Measurements from ENCODE around the gene TLE6. TPM values are rescaled to one million over a fixed set of nuclear protein-coding genes. Genes with fewer than 3 reads are reported as not detected.
A peak's percentile ranks its signal among the peaks of the same experiment; 100 is the strongest.
"Not testable (repeated sequence)": the region's sequence is repeated elsewhere in the genome, so short reads cannot be mapped to it uniquely, and the experiment has no call there.

TLE6 gene
- total and polyA plus RNA-seq, 2 donors, result 1.4 to 4.9 TPM

GRCh38 chr19:3035542-3036118, 58.3 kb downstream of the TLE6 start:
- peak; percentile 95 to 99 (median 98) for DNase-seq (ENCODE audit: low read depth in 6 of 9, low spot score in 9 of 9)
- peak overlapping the region; percentile 54 to 63 for H3K4me3 ChIP-seq (ENCODE audit: low read length in 2 of 2)

DNA sequence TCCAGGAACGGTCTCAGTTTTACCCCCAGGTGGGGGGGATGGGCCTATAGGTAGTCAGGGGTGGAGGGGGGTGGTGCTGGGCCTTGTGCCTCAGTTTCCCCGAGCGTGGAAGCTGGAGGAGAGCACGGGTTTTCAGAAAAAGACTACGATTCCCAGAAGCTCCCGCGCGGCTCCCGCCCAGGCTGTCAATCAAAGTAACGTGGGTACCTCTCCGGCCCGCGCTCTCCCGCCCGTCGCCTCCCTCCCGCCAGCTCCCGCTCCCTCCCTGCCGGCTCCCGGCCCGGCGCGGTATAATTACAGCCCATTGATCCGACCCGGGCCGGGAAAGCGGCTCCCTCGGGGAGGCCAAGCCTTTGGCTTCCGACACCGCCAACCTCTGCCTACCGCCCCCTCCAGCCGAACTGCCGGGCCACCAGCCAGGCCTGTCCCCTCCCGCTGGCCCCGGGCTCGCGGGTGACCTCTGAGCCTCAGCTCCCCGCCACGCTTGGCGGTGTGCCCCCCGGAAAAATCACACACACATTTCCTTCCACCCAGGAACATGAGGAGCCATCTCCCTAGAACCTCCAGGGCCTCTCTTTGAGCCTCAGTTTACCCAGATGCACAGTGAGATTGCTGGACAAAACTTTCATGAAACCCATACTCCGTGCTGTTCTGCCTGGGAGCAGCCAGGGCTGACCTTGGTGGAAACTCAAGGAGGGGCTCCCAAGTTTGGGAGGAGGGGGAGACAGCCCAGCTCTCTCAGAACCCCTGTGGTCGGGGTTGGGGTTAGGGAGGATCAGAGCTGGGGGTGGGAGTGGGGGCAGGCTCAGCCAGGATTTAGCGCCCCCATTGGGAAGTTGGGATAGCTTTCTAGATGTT, 59.0 kb downstream of the TLE6 start:
- Histone ChIP-seq H3K4me1 (ENCODE audit: control insufficient read depth in 2 of 2, insufficient read depth in 2 of 2, low read length in 2 of 2) (peaks cover 17 to 29% of the 10 kb centered on the region in 2 donors), H3K9me3 (ENCODE audit: control insufficient read depth in 2 of 2, insufficient read depth in 1 of 2, low read length in 1 of 2) (peaks cover 0 to 11% of the 10 kb centered on the region in 2 donors), H3K4me3 (ENCODE audit: low read length in 2 of 2) (peak overlapping the region; percentile 54 to 63), H3K36me3 (ENCODE audit: control insufficient read depth in 2 of 2, insufficient read depth in 2 of 2, low read length in 1 of 2) (no peaks in the 10 kb centered on the region), H3K27ac (ENCODE audit: low read depth in 1 of 2, low read length in 1 of 2) (peak overlapping the region; percentile 90 to 93), H3K27me3 (ENCODE audit: control insufficient read depth in 2 of 2, insufficient read depth in 1 of 2, low read length in 1 of 2) (peaks cover 0 to 42% of the 10 kb centered on the region in 2 donors)
- peak; percentile 68 to 92 (median 83) for DNase-seq (ENCODE audit: low read depth in 6 of 9, low spot score in 9 of 9)
- WGBS, result 2% methylated on average over 44 of the region's 44 CpGs

More at GRCh38 chr19:3035542-3036118, 58.3 kb downstream of the TLE6 start:
- under 1% methylated on average over 29 of the region's 29 CpGs for WGBS
- H3K36me3 ChIP-seq (ENCODE audit: control insufficient read depth in 2 of 2, insufficient read depth in 2 of 2, low read length in 1 of 2), result no peaks in the 10 kb centered on the region
- H3K9me3 ChIP-seq (ENCODE audit: control insufficient read depth in 2 of 2, insufficient read depth in 1 of 2, low read length in 1 of 2), result peaks cover 0 to 11% of the 10 kb centered on the region in 2 donors
- H3K27me3 ChIP-seq (ENCODE audit: control insufficient read depth in 2 of 2, insufficient read depth in 1 of 2, low read length in 1 of 2), result peaks cover 3 to 49% of the 10 kb centered on the region in 2 donors
- H3K4me1 ChIP-seq (ENCODE audit: control insufficient read depth in 2 of 2, insufficient read depth in 2 of 2, low read length in 2 of 2), result peaks cover 17 to 26% of the 10 kb centered on the region in 2 donors
- peak overlapping the region; percentile 90 to 93 for H3K27ac ChIP-seq (ENCODE audit: low read depth in 1 of 2, low read length in 1 of 2)

GRCh38 chr19:3036977-3037544, 59.7 kb downstream of the TLE6 start:
- not testable (repeated sequence) for H3K36me3 ChIP-seq (ENCODE audit: control insufficient read depth in 2 of 2, insufficient read depth in 2 of 2, low read length in 1 of 2); H3K4me3 ChIP-seq (ENCODE audit: low read length in 2 of 2); H3K27ac ChIP-seq (ENCODE audit: low read depth in 1 of 2, low read length in 1 of 2); DNase-seq (ENCODE audit: low read depth in 6 of 9, low spot score in 9 of 9)
- WGBS, result 90% methylated on average over 14 of the region's 14 CpGs
- Histone ChIP-seq H3K4me1 (ENCODE audit: control insufficient read depth in 2 of 2, insufficient read depth in 2 of 2, low read length in 2 of 2) (peaks cover 23 to 35% of the 10 kb centered on the region in 2 donors), H3K9me3 (ENCODE audit: control insufficient read depth in 2 of 2, insufficient read depth in 1 of 2, low read length in 1 of 2) (peaks cover 0 to 15% of the 10 kb centered on the region in 2 donors), H3K27me3 (ENCODE audit: control insufficient read depth in 2 of 2, insufficient read depth in 1 of 2, low read length in 1 of 2) (peaks cover 0 to 41% of the 10 kb centered on the region in 2 donors)

GRCh38 chr19:3038214-3038613, 60.9 kb downstream of the TLE6 start:
- Histone ChIP-seq H3K9me3 (ENCODE audit: control insufficient read depth in 2 of 2, insufficient read depth in 1 of 2, low read length in 1 of 2) (peaks cover 0 to 15% of the 10 kb centered on the region in 2 donors), H3K4me1 (ENCODE audit: control insufficient read depth in 2 of 2, insufficient read depth in 2 of 2, low read length in 2 of 2) (peaks cover 27 to 44% of the 10 kb centered on the region in 2 donors), H3K27ac (ENCODE audit: low read depth in 1 of 2, low read length in 1 of 2) (no peak overlapping the region), H3K36me3 (ENCODE audit: control insufficient read depth in 2 of 2, insufficient read depth in 2 of 2, low read length in 1 of 2) (no peaks in the 10 kb centered on the region), H3K27me3 (ENCODE audit: control insufficient read depth in 2 of 2, insufficient read depth in 1 of 2, low read length in 1 of 2) (peaks cover 0 to 35% of the 10 kb centered on the region in 2 donors), H3K4me3 (ENCODE audit: low read length in 2 of 2) (no peak overlapping the region)
- WGBS, result 73% methylated on average over 5 of the region's 5 CpGs
- DNase-seq (ENCODE audit: low read depth in 6 of 9, low spot score in 9 of 9), result no peak

- no peak for DNase-seq (ENCODE audit: low read depth in 6 of 9, low spot score in 9 of 9)
- no peak overlapping the region for H3K27ac ChIP-seq (ENCODE audit: low read depth in 1 of 2, low read length in 1 of 2)
- H3K9me3 ChIP-seq (ENCODE audit: control insufficient read depth in 2 of 2, insufficient read depth in 1 of 2, low read length in 1 of 2), result peaks cover 0 to 15% of the 10 kb centered on the region in 2 donors
- no peak overlapping the region for H3K4me3 ChIP-seq (ENCODE audit: low read length in 2 of 2)
- no peaks in the 10 kb centered on the region for H3K36me3 ChIP-seq (ENCODE audit: control insufficient read depth in 2 of 2, insufficient read depth in 2 of 2, low read length in 1 of 2)
- peaks cover 27 to 44% of the 10 kb centered on the region in 2 donors for H3K4me1 ChIP-seq (ENCODE audit: control insufficient read depth in 2 of 2, insufficient read depth in 2 of 2, low read length in 2 of 2)
- 83% methylated on average over 5 of the region's 5 CpGs for WGBS
- H3K27me3 ChIP-seq (ENCODE audit: control insufficient read depth in 2 of 2, insufficient read depth in 1 of 2, low read length in 1 of 2), result peaks cover 0 to 26% of the 10 kb centered on the region in 2 donors
Measured at GRCh38 chr19:3039125-3039524, 61.8 kb downstream of the TLE6 start.

DNA sequence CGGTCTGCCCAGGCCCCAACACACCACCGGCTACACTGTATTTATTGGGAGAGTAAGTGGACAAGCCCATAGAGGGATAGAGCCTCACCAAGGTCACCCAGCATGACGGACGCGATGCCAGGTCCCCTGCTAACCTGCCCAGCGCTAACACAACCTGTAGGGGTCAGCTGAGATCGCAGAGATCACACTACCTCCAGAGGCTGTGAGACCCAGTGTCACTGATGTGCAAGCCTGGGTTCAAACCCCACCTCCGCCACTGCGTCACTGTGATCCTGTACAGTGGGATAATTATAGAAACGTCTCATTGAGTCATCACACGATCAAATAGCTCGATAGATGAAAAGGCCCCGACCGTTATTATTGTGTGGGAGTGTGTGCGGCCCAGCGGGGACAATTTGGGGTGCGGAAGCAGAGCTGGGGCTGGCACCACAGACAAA, 62.3 kb downstream of the TLE6 start:
- no peak overlapping the region for H3K4me3 ChIP-seq (ENCODE audit: low read length in 2 of 2)
- peaks cover 24 to 39% of the 10 kb centered on the region in 2 donors for H3K4me1 ChIP-seq (ENCODE audit: control insufficient read depth in 2 of 2, insufficient read depth in 2 of 2, low read length in 2 of 2)
- H3K27me3 ChIP-seq (ENCODE audit: control insufficient read depth in 2 of 2, insufficient read depth in 1 of 2, low read length in 1 of 2), result peaks cover 0 to 21% of the 10 kb centered on the region in 2 donors
- H3K27ac ChIP-seq (ENCODE audit: low read depth in 1 of 2, low read length in 1 of 2), result no peak overlapping the region
- WGBS, result 92% methylated on average over 17 of the region's 17 CpGs
- H3K9me3 ChIP-seq (ENCODE audit: control insufficient read depth in 2 of 2, insufficient read depth in 1 of 2, low read length in 1 of 2), result peaks cover 0 to 15% of the 10 kb centered on the region in 2 donors
- DNase-seq (ENCODE audit: low read depth in 6 of 9, low spot score in 9 of 9), result no peak
- H3K36me3 ChIP-seq (ENCODE audit: control insufficient read depth in 2 of 2, insufficient read depth in 2 of 2, low read length in 1 of 2), result no peaks in the 10 kb centered on the region

GRCh38 chr19:3041327-3041726, 64.0 kb downstream of the TLE6 start:
- H3K4me3 ChIP-seq (ENCODE audit: low read length in 2 of 2), result no peak overlapping the region
- no peak for DNase-seq (ENCODE audit: low read depth in 6 of 9, low spot score in 9 of 9)
- peak overlapping the region in 1 of 2 donors; percentile 70 for H3K27ac ChIP-seq (ENCODE audit: low read depth in 1 of 2, low read length in 1 of 2)
- H3K36me3 ChIP-seq (ENCODE audit: control insufficient read depth in 2 of 2, insufficient read depth in 2 of 2, low read length in 1 of 2), result no peaks in the 10 kb centered on the region
- H3K27me3 ChIP-seq (ENCODE audit: control insufficient read depth in 2 of 2, insufficient read depth in 1 of 2, low read length in 1 of 2), result peaks cover 0 to 20% of the 10 kb centered on the region in 2 donors
- H3K9me3 ChIP-seq (ENCODE audit: control insufficient read depth in 2 of 2, insufficient read depth in 1 of 2, low read length in 1 of 2), result peaks cover 0 to 10% of the 10 kb centered on the region in 2 donors
- 92% methylated on average over 12 of the region's 12 CpGs for WGBS
- H3K4me1 ChIP-seq (ENCODE audit: control insufficient read depth in 2 of 2, insufficient read depth in 2 of 2, low read length in 2 of 2), result peaks cover 14 to 27% of the 10 kb centered on the region in 2 donors

DNA sequence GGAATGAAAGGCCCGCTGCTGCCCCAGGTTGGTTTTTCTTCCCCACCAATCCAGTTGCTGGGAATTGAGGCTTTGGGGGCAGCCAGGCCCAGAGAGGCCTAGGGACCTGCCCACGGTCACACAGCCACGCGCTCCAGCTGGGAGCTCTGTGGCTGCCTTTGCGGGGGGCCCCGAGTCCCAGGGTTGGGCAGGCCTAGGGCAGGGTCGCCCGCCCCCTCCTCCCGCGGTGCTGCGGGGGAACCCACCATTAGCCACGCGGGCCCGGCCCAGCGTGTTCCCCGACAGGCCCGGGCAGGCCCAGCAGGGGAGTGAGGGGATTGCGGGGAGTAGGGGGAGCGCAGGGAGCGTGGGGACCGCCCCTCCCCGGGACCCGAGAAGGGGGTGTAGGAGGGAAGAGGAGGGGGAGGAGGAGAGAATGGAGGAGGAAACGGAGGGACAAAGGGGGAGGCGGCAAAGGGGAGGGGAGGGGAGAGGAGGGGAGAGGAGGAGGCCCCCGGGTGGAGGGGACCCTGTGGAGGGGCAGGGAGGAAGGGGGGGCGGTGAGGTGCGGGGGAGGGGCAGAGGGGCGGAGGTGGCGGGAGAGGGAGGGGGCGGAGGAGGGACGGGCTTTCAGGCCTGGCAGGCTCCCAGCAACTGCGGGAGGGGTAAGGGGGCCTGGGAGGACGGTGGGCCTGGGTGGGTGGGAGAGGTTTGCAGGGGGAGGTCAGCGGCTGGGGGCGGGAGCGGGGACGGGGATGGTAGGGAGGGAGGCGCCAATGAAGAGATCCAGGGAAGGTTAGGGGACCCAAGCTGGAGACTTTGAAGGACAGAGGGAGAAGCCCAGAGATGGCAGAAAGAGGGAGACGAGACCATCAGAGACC, 64.6 kb downstream of the TLE6 start:
- Histone ChIP-seq H3K9me3 (ENCODE audit: control insufficient read depth in 2 of 2, insufficient read depth in 1 of 2, low read length in 1 of 2) (peaks cover 0 to 7% of the 10 kb centered on the region in 2 donors), H3K27me3 (ENCODE audit: control insufficient read depth in 2 of 2, insufficient read depth in 1 of 2, low read length in 1 of 2) (peaks cover 0 to 21% of the 10 kb centered on the region in 2 donors), H3K4me1 (ENCODE audit: control insufficient read depth in 2 of 2, insufficient read depth in 2 of 2, low read length in 2 of 2) (peaks cover 11 to 24% of the 10 kb centered on the region in 2 donors), H3K36me3 (ENCODE audit: control insufficient read depth in 2 of 2, insufficient read depth in 2 of 2, low read length in 1 of 2) (no peaks in the 10 kb centered on the region), H3K27ac (ENCODE audit: low read depth in 1 of 2, low read length in 1 of 2) (peak overlapping the region in 1 of 2 donors; percentile 42), H3K4me3 (ENCODE audit: low read length in 2 of 2) (peak overlapping the region in 1 of 2 donors; percentile 24)
- peak in 1 of 9 donors; percentile 62 for DNase-seq (ENCODE audit: low read depth in 6 of 9, low spot score in 9 of 9)
- WGBS, result 13% methylated on average over 40 of the region's 40 CpGs

Measured in thymus (tissue), 11 donors.